Heart left ventricle (tissue), 13 donors: ENCODE results near the gene TTLL11.

Source experiments
- CTCF ChIP-seq, 12 donors: fragments of 200-600 bp; sonication (generic) in 4 of 12; IDR thresholded peaks; one replicate each; pipeline versions ENCODE4 v1.5.0 to v1.8.0; 2018 to 2022; ENCODE audit warnings: antibody characterized with exemption in 12 of 12, mild to moderate bottlenecking in 5 of 12
- POLR2A ChIP-seq, 2 donors: fragments of 450-650 bp; IDR thresholded peaks; one replicate each; pipeline ENCODE4 v1.6.1; 2017; ENCODE audit warnings: antibody characterized with exemption in 2 of 2, mild to moderate bottlenecking in 2 of 2, moderate library complexity in 2 of 2
- donor health status: ischemic (EF 13 %, LVEDD 7.1; RV severe dilation, severe dysfunction).
- donor health status: DM: no; HTN: yes; CAD: no.
- donor health status: DM: no; HTN: no; CAD: no.
- donor health status: ischemic (EF 25% LVEDD 6.9; RV normal size, moderate dysfunction).
- donor health status: ischemic (EF 25% LVEDD 5.7; RV mildly dilated, moderate dysfunction).
- donor health status: ischemic (EF 35%, LVEDD 5.7; RV mildly dilated, moderate dysfunction).
- donor health status: nonischemic (EF 11% LVEDD 7.7; RV severe dilation, severe dysfunction).
- donor health status: DM: yes; HTN: yes; CAD: no.
- donor health status: PGD.
- donor health status: ischemic (EF 29% LVEDD 5.4; RV normal size, mild dysfunction).
- donor health status: nonischemic (EF 23%, LVEDD 6.1; RV moderate dilation, normal function).

- no peak for TF ChIP-seq CTCF (IDR thresholded peaks at IDR 0.05)
- TF ChIP-seq POLR2A (IDR thresholded peaks at IDR 0.05), result no peak
Observed at GRCh38 chr9:121924700-121925099, 168.4 kb downstream of the TTLL11 start.
